MM.1S (cell line): Measurements from ENCODE around the gene MAP3K19.

Source experiments
- DNase-seq: peaks from one replicate; pipeline ENCODE4 v3.0.0-alpha.2; 2015
- H2AFZ ChIP-seq: fragments of 300-600 bp; sonication (generic); 2 replicates; pipeline ENCODE4 v1.6.0; 2016; ENCODE audit warnings: antibody characterized with exemption, low read length
- H3F3A ChIP-seq: fragments of 300-600 bp; sonication (generic); 2 replicates; pipeline ENCODE4 v1.6.1; 2016; ENCODE audit warnings: mild to moderate bottlenecking, antibody characterized with exemption, low read length, moderate library complexity, mixed read lengths; ENCODE audit not compliant: insufficient read depth
- H3K27ac ChIP-seq: fragments of 300-600 bp; sonication (generic); 2 replicates; pipeline ENCODE4 v1.5.1; 2016; ENCODE audit warnings: mild to moderate bottlenecking, low read length
- H3K27me3 ChIP-seq: fragments of 300-600 bp; sonication (generic); replicated peaks from 2 replicates; pipeline ENCODE4 v1.6.0; 2016; ENCODE audit warnings: low read length; ENCODE audit not compliant: insufficient read depth
- H3K36me3 ChIP-seq: fragments of 300-600 bp; sonication (generic); replicated peaks from 2 replicates; pipeline ENCODE4 v1.6.1; 2016; ENCODE audit warnings: mild to moderate bottlenecking, low read length, mixed read lengths; ENCODE audit not compliant: insufficient read depth
- H3K4me1 ChIP-seq: fragments of 300-600 bp; sonication (generic); 2 replicates; pipeline ENCODE4 v1.6.1; 2016; ENCODE audit warnings: low read length, mixed read lengths
- H3K4me2 ChIP-seq: fragments of 300-600 bp; sonication (generic); 2 replicates; pipeline ENCODE4 v1.6.0; 2016; ENCODE audit warnings: low read depth, low read length
- H3K4me3 ChIP-seq: fragments of 300-600 bp; sonication (generic); 2 replicates; pipeline ENCODE4 v1.5.1; 2016; ENCODE audit warnings: low read length, mixed read lengths
- H3K79me2 ChIP-seq: fragments of 300-600 bp; sonication (generic); 2 replicates; pipeline ENCODE4 v1.6.1; 2016; ENCODE audit warnings: mixed run types, low read length, mixed read lengths
- H3K9ac ChIP-seq: fragments of 300-600 bp; sonication (generic); 2 replicates; pipeline ENCODE4 v1.6.1; 2016; ENCODE audit warnings: low read length, mixed read lengths
- H3K9me2 ChIP-seq: fragments of 300-600 bp; sonication (generic); replicated peaks from 2 replicates; pipeline ENCODE4 v1.6.1; 2016; ENCODE audit warnings: mild to moderate bottlenecking, low read length, mixed read lengths; ENCODE audit not compliant: insufficient read depth
- H3K9me3 ChIP-seq: fragments of 300-600 bp; sonication (generic); replicated peaks from 2 replicates; pipeline ENCODE4 v1.6.1; 2016; ENCODE audit warnings: mild to moderate bottlenecking, low read length, mixed read lengths; ENCODE audit not compliant: insufficient read depth
- H4K20me1 ChIP-seq: fragments of 300-600 bp; sonication (generic); 2 replicates; pipeline ENCODE4 v1.6.1; 2016; ENCODE audit warnings: mild to moderate bottlenecking, low read length, moderate library complexity, mixed read lengths; ENCODE audit not compliant: insufficient read depth
- EZH2 ChIP-seq: fragments of 300-600 bp; sonication (generic); optimal IDR thresholded peaks from 2 replicates; pipeline ENCODE3; 2017; ENCODE audit warnings: low read depth, mild to moderate bottlenecking, antibody characterized with exemption, low read length, mixed read lengths
- EZH2phosphoT487 ChIP-seq: fragments of 300-600 bp; sonication (generic); IDR thresholded peaks from 2 replicates; pipeline ENCODE4 v1.6.1; 2018; ENCODE audit warnings: antibody characterized with exemption, low read length
- TF ChIP-seq, protein P1 (sequence below): fragments of 300-600 bp; sonication (generic); IDR thresholded peaks from 2 replicates; pipeline ENCODE4 v1.5.1; 2016; ENCODE audit warnings: antibody characterized with exemption, low read length, mixed read lengths

Gene MAP3K19

DNA sequence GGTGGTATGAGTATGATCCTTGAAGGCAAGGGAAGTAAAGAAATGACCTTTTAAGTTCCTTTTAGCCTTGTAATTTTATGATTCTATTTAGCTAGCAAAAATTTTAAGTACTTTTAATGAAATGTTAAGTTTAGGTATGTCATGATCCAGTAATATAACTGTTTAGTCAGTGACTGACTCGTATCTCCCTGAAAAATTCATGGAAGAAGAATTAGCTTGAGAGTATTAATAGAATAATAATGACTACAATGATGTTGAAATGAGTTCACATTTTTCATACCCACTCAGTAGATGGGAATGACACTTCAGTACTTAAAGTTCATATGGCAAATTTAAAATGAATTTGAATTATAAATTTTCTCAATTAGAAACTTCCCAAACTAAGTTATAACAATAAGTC lies 19.5 kb upstream of the MAP3K19 start:
- Histone ChIP-seq H3F3A (no peaks in the 10 kb centered on the region; the same call in 1 of the 2 replicates), H3K4me1 (no peaks in the 10 kb centered on the region), H3K79me2 (peaks cover 74% of the 10 kb centered on the region), H3K36me3 (0 out of 2 replicates have a peak, but pooled peaks cover 5% of the 10 kb centered on the region), H3K27me3 (no peaks in the 10 kb centered on the region), H2AFZ (no peak overlapping the region), H3K4me3 (no peak overlapping the region), H4K20me1 (no peaks in the 10 kb centered on the region), H3K27ac (no peak overlapping the region), H3K9ac (no peak overlapping the region), H3K4me2 (no peak overlapping the region), H3K9me3 (no peaks in the 10 kb centered on the region), H3K9me2 (no peaks in the 10 kb centered on the region)
- no peak for TF ChIP-seq EZH2phosphoT487
- DNase-seq: no peak

DNA sequence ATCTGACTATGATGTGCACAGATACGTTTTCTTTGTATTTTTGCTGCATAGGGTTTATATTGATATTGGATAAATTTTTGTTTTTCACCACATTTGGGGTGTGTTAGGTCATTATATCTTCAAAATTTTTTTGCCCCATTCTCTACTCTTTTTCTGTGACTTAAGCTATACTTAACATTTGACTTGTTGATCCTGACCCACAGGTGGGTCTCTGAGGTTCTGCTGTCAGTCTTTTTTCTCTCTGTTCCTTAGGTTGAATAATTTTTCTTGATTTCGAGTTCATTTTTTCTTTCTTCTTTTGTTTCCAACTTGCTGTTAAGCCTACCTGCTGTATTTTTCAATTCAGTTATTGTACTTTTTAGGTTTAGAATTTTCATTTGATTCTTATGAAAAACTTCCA lies 16.9 kb upstream of the MAP3K19 start:
- Histone ChIP-seq H4K20me1 (no peaks in the 10 kb centered on the region), H3K79me2 (peaks cover 79% of the 10 kb centered on the region)

DNA sequence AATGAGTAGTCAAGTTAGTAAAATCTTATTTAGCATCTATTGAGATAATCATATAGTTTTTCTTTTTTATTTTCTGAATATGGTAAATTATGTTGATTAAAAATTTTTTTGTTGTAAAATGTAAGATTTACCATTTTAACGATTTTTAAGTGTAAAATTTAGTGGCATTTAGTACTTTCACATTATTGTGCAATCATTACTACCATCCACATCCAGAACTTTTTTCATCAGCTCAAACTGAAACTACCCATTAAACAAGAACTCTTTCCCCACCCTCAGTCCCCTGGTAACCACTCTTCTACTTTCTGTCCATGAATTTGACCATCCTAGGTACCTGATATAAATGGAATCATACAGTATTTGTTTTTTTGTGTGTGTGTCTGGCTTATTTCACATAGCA lies 16.0 kb upstream of the MAP3K19 start:
- H3K27me3 ChIP-seq: no peaks in the 10 kb centered on the region
- no peak overlapping the region for H3K27ac ChIP-seq
- no peak overlapping the region for H3K9ac ChIP-seq
- no peak overlapping the region for H3K4me2 ChIP-seq
- no peaks in the 10 kb centered on the region for H3F3A ChIP-seq
- no peak overlapping the region for H3K4me3 ChIP-seq
- no peaks in the 10 kb centered on the region for H3K9me2 ChIP-seq
- no peak overlapping the region for H2AFZ ChIP-seq
- no peak for TF ChIP-seq EZH2
- DNase-seq: no peak
- 0 out of 2 replicates have a peak, but pooled peaks cover 10% of the 10 kb centered on the region for H3K36me3 ChIP-seq
- H3K9me3 ChIP-seq: no peaks in the 10 kb centered on the region
- H3K4me1 ChIP-seq: no peaks in the 10 kb centered on the region
- no peaks in the 10 kb centered on the region for H4K20me1 ChIP-seq
- H3K79me2 ChIP-seq: peaks cover 80% of the 10 kb centered on the region

More for the DNA sequence above, 16.9 kb upstream of the MAP3K19 start:
- H3K27me3 ChIP-seq: no peaks in the 10 kb centered on the region
- no peaks in the 10 kb centered on the region for H3F3A ChIP-seq
- H3K9ac ChIP-seq: no peak overlapping the region
- TF ChIP-seq EZH2 (no peak), EZH2phosphoT487 (no peak)
- TF ChIP-seq, protein P1, sequence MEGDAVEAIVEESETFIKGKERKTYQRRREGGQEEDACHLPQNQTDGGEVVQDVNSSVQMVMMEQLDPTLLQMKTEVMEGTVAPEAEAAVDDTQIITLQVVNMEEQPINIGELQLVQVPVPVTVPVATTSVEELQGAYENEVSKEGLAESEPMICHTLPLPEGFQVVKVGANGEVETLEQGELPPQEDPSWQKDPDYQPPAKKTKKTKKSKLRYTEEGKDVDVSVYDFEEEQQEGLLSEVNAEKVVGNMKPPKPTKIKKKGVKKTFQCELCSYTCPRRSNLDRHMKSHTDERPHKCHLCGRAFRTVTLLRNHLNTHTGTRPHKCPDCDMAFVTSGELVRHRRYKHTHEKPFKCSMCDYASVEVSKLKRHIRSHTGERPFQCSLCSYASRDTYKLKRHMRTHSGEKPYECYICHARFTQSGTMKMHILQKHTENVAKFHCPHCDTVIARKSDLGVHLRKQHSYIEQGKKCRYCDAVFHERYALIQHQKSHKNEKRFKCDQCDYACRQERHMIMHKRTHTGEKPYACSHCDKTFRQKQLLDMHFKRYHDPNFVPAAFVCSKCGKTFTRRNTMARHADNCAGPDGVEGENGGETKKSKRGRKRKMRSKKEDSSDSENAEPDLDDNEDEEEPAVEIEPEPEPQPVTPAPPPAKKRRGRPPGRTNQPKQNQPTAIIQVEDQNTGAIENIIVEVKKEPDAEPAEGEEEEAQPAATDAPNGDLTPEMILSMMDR: no peak
- H3K9me3 ChIP-seq: no peaks in the 10 kb centered on the region
- H3K9me2 ChIP-seq: no peaks in the 10 kb centered on the region
- no peak overlapping the region for H2AFZ ChIP-seq
- no peak for DNase-seq
- H3K4me2 ChIP-seq: no peak overlapping the region
- H3K4me1 ChIP-seq: no peaks in the 10 kb centered on the region
- H3K36me3 ChIP-seq: 0 out of 2 replicates have a peak, but pooled peaks cover 10% of the 10 kb centered on the region
- H3K4me3 ChIP-seq: no peak overlapping the region
- no peak overlapping the region for H3K27ac ChIP-seq

DNA sequence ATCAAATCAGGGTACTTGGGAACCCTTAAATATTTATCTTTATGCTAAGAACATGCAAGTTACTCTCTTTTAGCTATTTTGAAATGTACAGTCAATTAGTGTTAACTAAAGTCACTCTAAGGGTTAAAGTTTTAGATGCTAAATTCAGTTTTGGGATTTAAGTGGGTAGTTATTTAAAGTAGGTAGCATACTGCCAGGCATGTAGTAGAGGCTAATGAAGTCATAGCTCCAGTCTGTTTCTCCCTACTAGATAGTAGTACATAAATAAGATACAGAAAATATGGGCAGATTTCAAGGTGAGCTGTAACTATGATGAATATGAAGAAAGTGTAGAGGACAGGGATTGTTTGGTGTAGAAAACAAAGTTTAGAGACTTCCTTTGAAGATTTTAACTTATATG lies 12.3 kb upstream of the MAP3K19 start:
- Histone ChIP-seq H3K9me2 (no peaks in the 10 kb centered on the region), H4K20me1 (peaks cover 3% of the 10 kb centered on the region; the same call in 1 of the 2 replicates), H3K27ac (no peak overlapping the region), H3K9ac (no peak overlapping the region), H3F3A (no peaks in the 10 kb centered on the region), H3K79me2 (peaks cover 87% of the 10 kb centered on the region), H2AFZ (no peak overlapping the region), H3K27me3 (no peaks in the 10 kb centered on the region), H3K36me3 (peaks cover 10% of the 10 kb centered on the region; the same call in 1 of the 2 replicates), H3K4me2 (no peak overlapping the region), H3K9me3 (no peaks in the 10 kb centered on the region), H3K4me1 (peaks cover 5% of the 10 kb centered on the region; the same call in 1 of the 2 replicates), H3K4me3 (no peak overlapping the region)
- TF ChIP-seq, protein P1: no peak
- TF ChIP-seq EZH2phosphoT487 (no peak), EZH2 (no peak)
- DNase-seq: no peak
